Measurements from ENCODE around the gene ADAM8. TPM values are rescaled to one million over a fixed set of nuclear protein-coding genes. Genes with fewer than 3 reads are reported as not detected.

ADAM8 gene
- total RNA-seq, 1 donor: 7.8 TPM

DNA sequence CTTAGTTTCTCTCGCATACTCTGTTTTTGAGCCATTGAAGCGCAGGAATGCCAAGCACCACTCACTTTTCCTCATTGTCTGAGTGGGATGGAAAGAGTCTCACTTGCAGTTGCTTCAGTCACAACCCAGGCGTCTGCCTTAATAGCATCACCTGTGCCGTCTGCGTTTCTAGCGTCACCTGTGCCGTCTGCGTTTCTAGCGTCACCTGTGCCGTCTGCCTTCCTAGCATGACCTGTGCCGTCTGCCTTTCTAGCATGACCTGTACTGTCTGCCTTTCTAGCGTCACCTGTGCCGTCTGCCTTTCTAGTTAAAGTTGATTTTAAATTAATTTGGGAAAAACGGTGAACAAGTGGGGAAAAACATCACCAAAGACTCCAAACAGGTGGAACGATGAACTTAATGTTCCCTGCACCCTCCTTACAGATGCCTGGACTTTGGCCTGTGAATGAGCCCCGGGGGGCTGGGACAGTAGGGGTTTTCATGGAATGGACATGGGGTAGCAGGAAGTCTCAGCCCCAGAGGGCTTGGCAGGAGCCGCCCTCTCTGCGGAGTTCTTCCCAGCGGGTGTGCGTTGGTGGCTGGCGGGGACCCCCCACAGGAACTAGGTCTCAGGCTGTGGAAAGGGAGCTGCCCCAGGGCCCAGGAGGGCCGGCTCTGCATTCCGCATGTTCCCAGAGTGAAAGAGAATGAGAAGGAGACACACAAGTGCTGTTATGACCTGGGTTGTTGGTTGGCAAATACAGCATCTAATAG is 35.5 kb upstream of the ADAM8 start:
- no peak overlapping the region for H3K4me3 ChIP-seq (ENCODE audit: low read depth, low read length)
- no peak for DNase-seq (ENCODE audit: low read depth)
- TF ChIP-seq, protein P1, sequence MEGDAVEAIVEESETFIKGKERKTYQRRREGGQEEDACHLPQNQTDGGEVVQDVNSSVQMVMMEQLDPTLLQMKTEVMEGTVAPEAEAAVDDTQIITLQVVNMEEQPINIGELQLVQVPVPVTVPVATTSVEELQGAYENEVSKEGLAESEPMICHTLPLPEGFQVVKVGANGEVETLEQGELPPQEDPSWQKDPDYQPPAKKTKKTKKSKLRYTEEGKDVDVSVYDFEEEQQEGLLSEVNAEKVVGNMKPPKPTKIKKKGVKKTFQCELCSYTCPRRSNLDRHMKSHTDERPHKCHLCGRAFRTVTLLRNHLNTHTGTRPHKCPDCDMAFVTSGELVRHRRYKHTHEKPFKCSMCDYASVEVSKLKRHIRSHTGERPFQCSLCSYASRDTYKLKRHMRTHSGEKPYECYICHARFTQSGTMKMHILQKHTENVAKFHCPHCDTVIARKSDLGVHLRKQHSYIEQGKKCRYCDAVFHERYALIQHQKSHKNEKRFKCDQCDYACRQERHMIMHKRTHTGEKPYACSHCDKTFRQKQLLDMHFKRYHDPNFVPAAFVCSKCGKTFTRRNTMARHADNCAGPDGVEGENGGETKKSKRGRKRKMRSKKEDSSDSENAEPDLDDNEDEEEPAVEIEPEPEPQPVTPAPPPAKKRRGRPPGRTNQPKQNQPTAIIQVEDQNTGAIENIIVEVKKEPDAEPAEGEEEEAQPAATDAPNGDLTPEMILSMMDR (IDR thresholded peaks at IDR 0.05; ENCODE audit: insufficient read depth, low read depth, low read length): no peak

DNA sequence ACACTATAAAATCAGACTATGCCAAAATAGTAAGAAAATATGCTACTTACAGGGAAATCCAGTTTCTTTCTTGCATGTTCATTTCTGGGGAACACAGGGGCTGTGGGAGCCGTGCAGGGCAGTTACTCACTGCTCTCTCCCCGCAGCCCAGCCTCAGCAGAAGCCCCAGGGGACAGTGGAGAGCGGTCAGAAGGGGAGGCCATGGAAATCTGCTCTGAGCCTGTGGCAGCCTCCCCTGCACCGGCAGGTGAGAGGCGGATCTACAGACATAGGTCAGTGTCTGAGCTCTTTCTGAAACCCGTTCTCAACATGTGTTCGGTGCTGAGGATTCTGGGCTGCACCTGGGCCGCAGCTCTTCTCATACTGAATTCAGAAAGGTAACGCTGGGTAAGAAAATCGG is 34.9 kb upstream of the ADAM8 start:
- H3K4me3 ChIP-seq (ENCODE audit: low read depth, low read length): no peak overlapping the region
- no peak for DNase-seq (ENCODE audit: low read depth)
- TF ChIP-seq, protein P1 (IDR thresholded peaks at IDR 0.05; ENCODE audit: insufficient read depth, low read depth, low read length): no peak

DNA sequence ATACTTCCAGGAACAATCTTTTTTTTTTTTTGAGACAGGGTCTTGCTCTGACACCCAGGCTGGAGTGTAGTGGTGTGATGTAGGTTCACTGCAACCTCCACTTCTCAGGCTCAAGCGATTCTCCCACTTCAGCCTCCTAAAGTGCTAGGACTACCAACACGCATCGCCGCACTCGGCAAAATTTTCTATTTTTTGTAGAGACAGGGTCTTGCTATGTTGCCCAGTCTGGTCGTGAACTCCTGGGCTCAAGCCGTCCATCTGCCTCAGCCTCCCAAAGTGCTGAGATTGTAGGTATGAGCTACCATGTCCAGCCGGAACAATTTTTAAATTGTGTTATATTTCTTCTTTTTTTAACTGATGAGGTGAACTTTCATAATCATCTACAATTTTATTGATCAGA is 34.1 kb upstream of the ADAM8 start:
- TF ChIP-seq, protein P1 (IDR thresholded peaks at IDR 0.05; ENCODE audit: insufficient read depth, low read depth, low read length): no peak
- DNase-seq (ENCODE audit: low read depth): no peak
- H3K4me3 ChIP-seq (ENCODE audit: low read depth, low read length): no peak overlapping the region

DNA sequence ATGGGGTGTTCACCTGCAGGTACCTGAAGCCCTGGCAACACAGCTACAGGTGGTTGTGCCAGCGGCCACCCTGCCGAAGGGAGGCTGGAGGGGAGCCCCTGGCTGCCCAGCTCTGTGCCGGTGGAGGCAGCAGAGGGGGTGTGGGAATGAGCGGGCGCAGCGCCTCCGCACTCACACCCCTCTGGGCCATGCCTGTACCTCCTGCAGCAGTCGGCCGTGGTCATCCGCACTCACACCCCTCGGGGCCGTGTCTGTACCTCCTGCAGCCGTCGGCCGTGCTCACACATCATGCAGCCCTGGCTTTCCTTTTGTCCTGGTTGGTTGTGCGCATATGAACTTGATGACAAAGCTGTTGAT is 33.7 kb upstream of the ADAM8 start:
- no peak for DNase-seq (ENCODE audit: low read depth)
- TF ChIP-seq, protein P1 (IDR thresholded peaks at IDR 0.05; ENCODE audit: insufficient read depth, low read depth, low read length): no peak
- H3K4me3 ChIP-seq (ENCODE audit: low read depth, low read length): no peak overlapping the region

DNA sequence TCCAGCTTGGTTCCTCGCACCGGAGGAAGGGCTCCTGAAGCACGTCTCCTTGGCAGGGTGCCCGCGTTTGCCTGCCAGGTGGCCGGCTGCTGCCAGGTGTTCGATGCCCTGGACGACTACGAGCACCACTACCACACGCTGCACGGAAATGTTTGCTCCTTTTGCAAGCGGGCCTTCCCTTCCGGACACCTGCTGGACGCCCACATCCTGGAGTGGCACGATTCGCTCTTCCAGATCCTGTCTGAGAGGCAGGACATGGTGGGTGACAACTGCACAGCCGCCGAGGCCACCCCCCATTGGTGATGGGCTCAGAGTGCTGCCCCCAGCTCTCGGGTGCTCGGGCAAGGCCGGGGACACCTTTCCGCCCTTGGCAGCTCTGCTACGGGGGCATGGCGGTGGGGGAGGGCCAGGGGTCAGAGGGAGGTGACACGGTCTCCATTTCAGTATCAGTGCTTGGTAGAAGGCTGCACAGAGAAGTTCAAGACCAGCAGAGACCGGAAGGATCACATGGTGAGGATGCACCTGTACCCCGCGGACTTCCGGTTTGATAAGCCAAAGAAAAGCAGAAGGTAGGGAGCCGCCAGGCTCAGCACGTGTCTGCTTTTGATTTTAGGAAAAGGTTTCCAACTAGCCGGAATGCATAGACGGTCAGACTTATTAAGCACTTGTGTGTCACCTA is 33.2 kb upstream of the ADAM8 start:
- no peak overlapping the region for H3K4me3 ChIP-seq (ENCODE audit: low read depth, low read length)
- TF ChIP-seq, protein P1 (IDR thresholded peaks at IDR 0.05; ENCODE audit: insufficient read depth, low read depth, low read length): no peak
- DNase-seq (ENCODE audit: low read depth): no peak

DNA sequence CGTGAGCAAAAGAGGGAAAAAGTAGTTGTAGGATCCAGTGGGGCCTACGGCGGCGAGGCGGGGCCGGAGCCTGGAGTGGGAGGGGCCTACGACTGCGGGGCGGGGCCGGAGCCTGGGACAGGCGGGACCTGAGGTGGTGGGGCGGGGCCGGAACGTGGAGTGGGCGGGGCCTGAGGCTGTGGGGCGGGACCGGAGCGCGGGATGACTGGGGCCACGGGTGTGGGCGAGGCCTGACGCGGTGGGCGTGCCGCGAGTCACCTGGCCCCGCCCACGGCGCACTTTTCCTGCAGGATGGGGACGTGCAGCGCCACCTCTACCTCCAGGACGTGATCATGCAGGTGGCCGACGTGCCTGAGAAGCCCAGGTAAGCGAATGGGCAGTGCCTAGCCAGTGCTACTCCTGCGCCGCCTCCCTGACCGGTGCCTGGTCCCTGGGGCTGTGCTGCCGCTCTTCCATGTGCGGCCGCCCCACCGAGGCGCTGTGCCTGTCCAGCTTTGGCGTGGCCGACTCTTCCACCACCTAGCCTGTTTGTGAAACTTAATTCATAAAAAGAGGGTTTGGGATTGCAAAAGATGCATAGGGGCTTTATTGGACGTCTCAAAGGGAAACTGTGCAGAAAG is 32.5 kb upstream of the ADAM8 start:
- peak overlapping the region; percentile 83 for H3K4me3 ChIP-seq (ENCODE audit: low read depth, low read length)
- TF ChIP-seq, protein P1 (IDR thresholded peaks at IDR 0.05; ENCODE audit: insufficient read depth, low read depth, low read length): no peak
- peak; percentile 94 for DNase-seq (ENCODE audit: low read depth)

Data from fibroblast of villous mesenchyme (primary cell).